Activated CD8-positive, alpha-beta T cell treated with anti-CD3 and anti-CD28 coated beads for 36 hours (primary cell): ENCODE measurements around the gene PPP1R9A. TPM values are rescaled to one million over a fixed set of nuclear protein-coding genes. Genes with fewer than 3 reads are reported as not detected.

Source experiments
- ATAC-seq: fragments of 200-7000 bp; cut with Tn5 transposase; one replicate; pipeline ENCODE4 v1.10.0; 2021; ENCODE audit warnings: mild to moderate bottlenecking, moderate library complexity
- CTCF ChIA-PET: fragments of 350-600 bp; sonication (Branson Sonifier 250); formaldehyde crosslinking; loops from one replicate; lab custom pipeline; 2021; ENCODE audit warnings: antibody characterized with exemption; lab: Charles Lee
- POLR2A ChIA-PET: fragments of 350-600 bp; sonication (Branson Sonifier 250); formaldehyde crosslinking; loops from one replicate; lab custom pipeline; 2021; ENCODE audit warnings: antibody characterized with exemption; lab: Charles Lee
- DNase-seq: peaks from one replicate; pipeline ENCODE4 v3.0.0-alpha.2; 2020
- H3K27ac Mint-ChIP-seq: one replicate; pipeline ENCODE4 v1.8.0; 2021; ENCODE audit warnings: mild to moderate bottlenecking, mixed read lengths
- H3K27me3 Mint-ChIP-seq: one replicate; pipeline ENCODE4 v1.8.0; 2021; ENCODE audit warnings: mixed read lengths
- H3K36me3 Mint-ChIP-seq: one replicate; pipeline ENCODE4 v1.8.0; 2021; ENCODE audit warnings: low read depth, mixed read lengths
- H3K4me1 Mint-ChIP-seq: one replicate; pipeline ENCODE4 v1.8.0; 2021; ENCODE audit warnings: low read depth, mixed read lengths
- H3K4me3 Mint-ChIP-seq: one replicate; pipeline ENCODE4 v1.8.0; 2021; ENCODE audit warnings: mild to moderate bottlenecking, moderate library complexity, mixed read lengths
- H3K9me3 Mint-ChIP-seq: one replicate; pipeline ENCODE4 v1.8.0; 2021; ENCODE audit warnings: mixed read lengths
- CTCF ChIP-seq: fragments of 200-600 bp; IDR thresholded peaks from one replicate; pipeline ENCODE4 v1.8.0; 2022; ENCODE audit warnings: antibody characterized with exemption, mild to moderate bottlenecking
- intact Hi-C: fragments of 100-400 bp; cut with micrococcal nuclease; formaldehyde crosslinking; loops from one replicate; pipeline ENCODE4 v1.10.0; 2022
- total RNA-seq, 2 experiments: library from RNA; stranded (reverse); gene quantifications; one replicate each; pipeline ENCODE4 v1.2.3, GENCODE V29; 2021

Gene PPP1R9A
- total RNA-seq, 2 experiments from 2014 or later, result 0.05 to 0.13 TPM

- no peak overlapping the region for H3K27ac Mint-ChIP-seq
- peaks cover 20% of the 10 kb centered on the region for H3K27me3 Mint-ChIP-seq
- POLR2A ChIA-PET, result no interaction called here
- CTCF ChIA-PET, result no interaction called here
- H3K9me3 Mint-ChIP-seq, result no peaks in the 10 kb centered on the region
- no peak for DNase-seq
- no peak overlapping the region for H3K4me3 Mint-ChIP-seq
- no peaks in the 10 kb centered on the region for H3K36me3 Mint-ChIP-seq
- no peaks in the 10 kb centered on the region for H3K4me1 Mint-ChIP-seq
- ATAC-seq, result no peak
- no peak for TF ChIP-seq CTCF
- intact Hi-C loops, result no loop called here
Measured at GRCh38 chr7:94903971-94904370, 3.4 kb upstream of the PPP1R9A start.

GRCh38 chr7:94904982-94905381 lies 2.4 kb upstream of the PPP1R9A start:
- DNase-seq, result no peak
- TF ChIP-seq CTCF, result no peak
- Mint-ChIP-seq H3K27ac (no peak overlapping the region), H3K36me3 (no peaks in the 10 kb centered on the region), H3K27me3 (peaks cover 30% of the 10 kb centered on the region), H3K9me3 (no peaks in the 10 kb centered on the region), H3K4me3 (no peak overlapping the region), H3K4me1 (no peaks in the 10 kb centered on the region)
- POLR2A ChIA-PET, result no interaction called here
- intact Hi-C loops, result no loop called here
- ATAC-seq, result no peak
- CTCF ChIA-PET, result no interaction called here

- intact Hi-C loops, result no loop called here
- H3K4me1 Mint-ChIP-seq, result no peaks in the 10 kb centered on the region
- H3K27ac Mint-ChIP-seq, result no peak overlapping the region
Measured at GRCh38 chr7:94906065-94906851, 1.1 kb upstream of the PPP1R9A start.

GRCh38 chr7:94907811-94908322 lies 473 bp downstream of the PPP1R9A start:
- Mint-ChIP-seq H3K4me1 (no peaks in the 10 kb centered on the region), H3K4me3 (no peak overlapping the region), H3K27me3 (peaks cover 44% of the 10 kb centered on the region), H3K36me3 (no peaks in the 10 kb centered on the region), H3K9me3 (no peaks in the 10 kb centered on the region), H3K27ac (no peak overlapping the region)
- CTCF ChIA-PET, result no interaction called here
- ATAC-seq (no peak), DNase-seq (no peak)
- intact Hi-C loops, result no loop called here
- POLR2A ChIA-PET, result no interaction called here
- no peak for TF ChIP-seq CTCF

More at GRCh38 chr7:94906065-94906851, 1.1 kb upstream of the PPP1R9A start:
- H3K27me3 Mint-ChIP-seq, result peaks cover 39% of the 10 kb centered on the region
- no peak overlapping the region for H3K4me3 Mint-ChIP-seq
- POLR2A ChIA-PET, result no interaction called here
- no peak for ATAC-seq
- no peaks in the 10 kb centered on the region for H3K9me3 Mint-ChIP-seq
- H3K36me3 Mint-ChIP-seq, result no peaks in the 10 kb centered on the region
- DNase-seq, result no peak
- CTCF ChIA-PET, result no interaction called here
- no peak for TF ChIP-seq CTCF

- ATAC-seq (no peak), DNase-seq (no peak)
- ChIA-PET POLR2A (no interaction called here), CTCF (no interaction called here)
- TF ChIP-seq CTCF, result no peak
- Mint-ChIP-seq H3K9me3 (no peaks in the 10 kb centered on the region), H3K4me3 (peak overlapping the region; percentile 21), H3K36me3 (no peaks in the 10 kb centered on the region), H3K27ac (no peak overlapping the region), H3K4me1 (no peaks in the 10 kb centered on the region), H3K27me3 (peaks cover 44% of the 10 kb centered on the region)
- intact Hi-C loops, result no loop called here
Measured at GRCh38 chr7:94908323-94909178, 1.2 kb downstream of the PPP1R9A start.
